GM21528 (cell line): ENCODE data around the gene FBXL3.
"Not testable (repeated sequence)": the region's sequence is repeated elsewhere in the genome, so short reads cannot be mapped to it uniquely, and the experiment has no call there.

Experiments used
- ATAC-seq: cut with Tn5 transposase; IDR thresholded peaks from one replicate; pipeline ENCODE4 v1.9.1; 2021; ENCODE audit warnings: mild to moderate bottlenecking, moderate library complexity; ENCODE audit not compliant: unreplicated experiment, low FRiP score

FBXL3 gene

GRCh38 chr13:76991796-76992547, 35.0 kb downstream of the FBXL3 start, which contains the start of gene CLN5:
Gene CLN5, plus strand, starts transcription at chr13:76992081. Its CDS starts 18 bp downstream, at chr13:76992099.
- ATAC-seq = peak; percentile 98

- ATAC-seq = peak; percentile 54
Observed at GRCh38 chr13:76991432-76991795, 35.5 kb downstream of the FBXL3 start.

- ATAC-seq = no peak
Observed at GRCh38 chr13:76983676-76984075, 43.3 kb downstream of the FBXL3 start.

GRCh38 chr13:76982061-76982460, 44.9 kb downstream of the FBXL3 start:
- ATAC-seq = no peak

GRCh38 chr13:76980075-76980718, 46.8 kb downstream of the FBXL3 start:
- peak; percentile 99 for ATAC-seq

- ATAC-seq = no peak
Observed at GRCh38 chr13:76976929-76977328, 50.0 kb downstream of the FBXL3 start.

GRCh38 chr13:76976490-76976889, 50.5 kb downstream of the FBXL3 start:
- no peak for ATAC-seq

GRCh38 chr13:76975863-76976262, 51.1 kb downstream of the FBXL3 start:
- ATAC-seq = no peak

GRCh38 chr13:76974618-76974975, 52.4 kb downstream of the FBXL3 start:
- ATAC-seq = no peak

- no peak for ATAC-seq
Observed at GRCh38 chr13:76973920-76974617, 52.9 kb downstream of the FBXL3 start.

- ATAC-seq = no peak
Observed at GRCh38 chr13:76971851-76972829, 54.8 kb downstream of the FBXL3 start.

- no peak for ATAC-seq
Observed at GRCh38 chr13:76971215-76971614, 55.7 kb downstream of the FBXL3 start.

- no peak for ATAC-seq
Observed at GRCh38 chr13:76969488-76970365, 57.2 kb downstream of the FBXL3 start.

- ATAC-seq = no peak
Observed at GRCh38 chr13:76968041-76968440, 58.9 kb downstream of the FBXL3 start.

- no peak for ATAC-seq
Observed at GRCh38 chr13:76967031-76967430, 59.9 kb downstream of the FBXL3 start.

- ATAC-seq = no peak
Observed at GRCh38 chr13:76965759-76966421, 61.1 kb downstream of the FBXL3 start.

GRCh38 chr13:76959734-76960133, 67.2 kb downstream of the FBXL3 start:
- ATAC-seq = not testable (repeated sequence)

- no peak for ATAC-seq
Observed at GRCh38 chr13:76958841-76959432, 68.0 kb downstream of the FBXL3 start.
